SJSA1 (cell line): ENCODE data around the gene NABP2. TPM values are rescaled to one million over a fixed set of nuclear protein-coding genes. Genes with fewer than 3 reads are reported as not detected.
A peak's percentile ranks its signal among the peaks of the same experiment; 100 is the strongest.

ENCODE experiments used
- DNase-seq, 2 experiments: peaks; one replicate each; pipeline ENCODE4 v3.0.0-alpha.2; 2015 to 2020; ENCODE audit warnings: low spot score in 2 of 2, low read depth in 1 of 2
- H3K27ac ChIP-seq: fragments of 250-450 bp; sonication (Bioruptor Pico); 2 replicates; pipeline ENCODE4 v1.5.1; 2020; ENCODE audit warnings: mild to moderate bottlenecking, moderate library complexity
- H3K27me3 ChIP-seq: fragments of 250-450 bp; sonication (Bioruptor Pico); replicated peaks from 2 replicates; pipeline ENCODE4 v1.5.1; 2020; ENCODE audit warnings: mild to moderate bottlenecking, moderate library complexity
- H3K36me3 ChIP-seq: fragments of 250-450 bp; sonication (Bioruptor Pico); 2 replicates; pipeline ENCODE4 v1.5.1; 2020; ENCODE audit warnings: mild to moderate bottlenecking
- H3K4me1 ChIP-seq: fragments of 250-450 bp; sonication (Bioruptor Pico); replicated peaks from 2 replicates; pipeline ENCODE4 v1.6.1; 2021; ENCODE audit warnings: mild to moderate bottlenecking
- H3K4me3 ChIP-seq: fragments of 250-450 bp; sonication (Bioruptor Pico); 2 replicates; pipeline ENCODE4 v1.5.1; 2020; ENCODE audit warnings: mild to moderate bottlenecking
- H3K9me3 ChIP-seq: fragments of 250-450 bp; sonication (Bioruptor Pico); replicated peaks from 2 replicates; pipeline ENCODE4 v1.5.1; 2020; ENCODE audit warnings: mild to moderate bottlenecking
- total RNA-seq: library from RNA; depleted of rRNA; stranded (reverse); fragments of >200 nt; shearing (Covaris generic); gene quantifications from 2 replicates; pipeline ENCODE4 v1.2.3, GENCODE V29; 2014

Gene NABP2
- total RNA-seq, 1 experiment from 2014 or later, result 55.7 TPM

GRCh38 chr12:56221757-56222530 lies 2.2 kb upstream of the NABP2 start, which contains the start of gene RNF41:
TSS of gene RNF41 (minus strand) at chr12:56221922. CDS start at chr12:56214047, 7,875 bp downstream.
- Histone ChIP-seq H3K4me1 (peaks cover 20% of the 10 kb centered on the region), H3K36me3 (no peaks in the 10 kb centered on the region; the same call in none of the 2 replicates)
- peak; percentile 96 for DNase-seq

GRCh38 chr12:56222531-56222895 lies 1.6 kb upstream of the NABP2 start:
- no peak for DNase-seq
- Histone ChIP-seq H3K27ac (peak overlapping the region; percentile 77), H3K4me3 (peak overlapping the region; percentile 56), H3K4me1 (peaks cover 20% of the 10 kb centered on the region), H3K27me3 (no peaks in the 10 kb centered on the region), H3K9me3 (no peaks in the 10 kb centered on the region), H3K36me3 (no peaks in the 10 kb centered on the region; the same call in none of the 2 replicates)

More at GRCh38 chr12:56221757-56222530, 2.2 kb upstream of the NABP2 start, which contains the start of gene RNF41:
- no peaks in the 10 kb centered on the region for H3K9me3 ChIP-seq
- peak within 1 kb of the TSS; percentile 77 for H3K27ac ChIP-seq
- H3K27me3 ChIP-seq, result no peaks in the 10 kb centered on the region
- peak within 1 kb of the TSS; percentile 56 for H3K4me3 ChIP-seq

- peaks cover 20% of the 10 kb centered on the region for H3K4me1 ChIP-seq
- no peak for DNase-seq
- H3K4me3 ChIP-seq, result peak overlapping the region; percentile 48
- no peaks in the 10 kb centered on the region for H3K9me3 ChIP-seq
- H3K27ac ChIP-seq, result peak overlapping the region; percentile 32
- no peaks in the 10 kb centered on the region; the same call in none of the 2 replicates for H3K36me3 ChIP-seq
- H3K27me3 ChIP-seq, result no peaks in the 10 kb centered on the region
These were observed 506 bp upstream of the NABP2 start for GRCh38 chr12:56223571-56224101.

DNA sequence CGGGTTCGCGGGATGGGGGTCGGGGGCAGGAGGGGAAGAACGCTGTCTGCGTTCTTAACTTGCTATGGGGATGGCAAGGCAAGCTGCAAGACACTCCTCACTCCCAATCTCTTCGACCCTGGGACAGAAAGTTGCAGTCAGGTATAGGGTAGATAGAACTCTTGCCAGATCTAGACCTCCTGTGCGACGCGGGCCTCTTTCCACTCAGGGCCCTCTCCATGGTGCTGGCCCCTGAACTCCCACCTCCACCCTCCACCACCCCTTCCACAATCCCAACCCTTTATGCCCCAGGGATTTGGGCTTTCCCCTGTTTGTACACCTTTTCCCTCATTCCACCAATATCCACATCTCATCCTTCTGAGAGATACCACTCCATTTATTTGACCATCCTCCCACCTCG lies 812 bp downstream of the NABP2 start:
- Histone ChIP-seq H3K4me3 (peak overlapping the region; percentile 48), H3K27ac (no peak overlapping the region), H3K9me3 (no peaks in the 10 kb centered on the region), H3K27me3 (no peaks in the 10 kb centered on the region), H3K36me3 (no peaks in the 10 kb centered on the region; the same call in none of the 2 replicates), H3K4me1 (peaks cover 20% of the 10 kb centered on the region)
- no peak for DNase-seq

DNA sequence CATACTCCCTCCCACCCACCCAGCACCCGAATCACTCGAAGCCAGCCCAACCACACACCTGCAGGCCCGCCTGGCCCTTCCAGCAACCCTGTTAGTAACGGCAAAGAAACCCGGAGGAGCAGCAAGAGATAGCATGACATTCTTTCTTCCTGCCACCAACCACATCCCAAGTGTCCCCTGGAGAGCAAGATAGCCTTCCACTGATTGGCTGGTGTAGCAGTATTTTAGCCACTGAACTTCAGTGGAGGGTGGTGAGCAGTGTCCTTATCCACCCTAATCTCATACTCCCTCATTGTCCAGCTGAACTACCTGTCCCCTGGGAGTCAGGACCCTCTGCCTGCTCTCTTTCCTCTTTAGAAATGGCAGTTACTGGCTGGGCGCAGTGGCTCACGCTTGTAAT lies 4.9 kb downstream of the NABP2 start:
- Histone ChIP-seq H3K27me3 (no peaks in the 10 kb centered on the region), H3K9me3 (no peaks in the 10 kb centered on the region), H3K4me1 (no peaks in the 10 kb centered on the region; the same call in 1 of the 2 replicates), H3K27ac (no peak overlapping the region), H3K36me3 (no peaks in the 10 kb centered on the region), H3K4me3 (no peak overlapping the region)
- no peak for DNase-seq

- Histone ChIP-seq H3K9me3 (no peaks in the 10 kb centered on the region), H3K4me1 (no peaks in the 10 kb centered on the region; the same call in 1 of the 2 replicates), H3K36me3 (no peaks in the 10 kb centered on the region), H3K27ac (no peak within 1 kb of the TSS), H3K27me3 (no peaks in the 10 kb centered on the region), H3K4me3 (no peak within 1 kb of the TSS)
- no peak for DNase-seq
These were observed 5.8 kb downstream of the NABP2 start, which contains the start of gene SLC39A5 for GRCh38 chr12:56229916-56230431. TSS of gene SLC39A5 (plus strand) at chr12:56230051. CDS start at chr12:56231275, 1,224 bp downstream.

DNA sequence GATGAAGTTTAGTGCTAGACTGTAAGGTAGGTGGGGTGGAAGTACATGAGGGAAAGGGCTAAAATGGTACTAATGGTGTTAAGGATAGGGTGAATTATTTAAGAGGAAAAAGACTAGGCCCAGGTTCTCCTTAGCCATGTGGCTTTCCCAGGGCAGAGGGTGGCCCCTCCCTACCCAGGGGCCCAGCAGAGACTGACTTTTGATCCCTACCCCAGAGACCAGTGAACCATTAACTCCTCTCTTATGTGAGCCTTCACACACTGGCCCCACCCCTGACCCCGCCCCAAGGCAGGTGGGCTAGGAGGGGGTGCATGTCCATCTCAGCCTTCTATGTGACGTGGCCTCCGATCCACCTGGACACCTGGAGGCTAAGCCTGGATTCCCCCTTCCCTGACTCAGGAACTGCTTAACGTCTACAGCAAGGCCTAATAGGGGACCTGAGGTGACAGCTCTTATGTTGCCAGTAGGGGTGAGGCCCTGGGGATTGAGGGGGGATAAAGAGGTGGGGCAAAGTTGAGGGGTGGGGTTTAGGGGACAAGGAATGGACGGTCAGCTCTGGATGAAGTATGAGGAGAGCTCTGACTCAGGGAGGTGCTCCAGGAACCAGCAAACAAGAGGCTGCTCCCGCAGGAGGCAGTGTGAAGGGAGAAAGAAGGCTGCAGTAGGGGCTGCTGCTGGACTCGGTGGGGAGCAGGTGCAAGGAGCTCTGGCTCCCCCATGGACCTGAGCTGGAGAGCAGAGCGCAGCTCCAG lies 6.5 kb downstream of the NABP2 start:
- Histone ChIP-seq H3K36me3 (no peaks in the 10 kb centered on the region), H3K9me3 (no peaks in the 10 kb centered on the region), H3K27me3 (no peaks in the 10 kb centered on the region), H3K4me3 (no peak overlapping the region), H3K27ac (no peak overlapping the region), H3K4me1 (no peaks in the 10 kb centered on the region)
- no peak for DNase-seq

GRCh38 chr12:56231184-56231582 lies 7.0 kb downstream of the NABP2 start:
- no peak for DNase-seq
- H3K4me1 ChIP-seq, result no peaks in the 10 kb centered on the region

GRCh38 chr12:56234746-56235436 lies 10.7 kb downstream of the NABP2 start:
- H3K36me3 ChIP-seq, result peaks cover 36% of the 10 kb centered on the region
- DNase-seq, result no peak
- H3K27me3 ChIP-seq, result no peaks in the 10 kb centered on the region
- no peak overlapping the region for H3K27ac ChIP-seq
- no peaks in the 10 kb centered on the region for H3K9me3 ChIP-seq
- H3K4me3 ChIP-seq, result no peak overlapping the region
- H3K4me1 ChIP-seq, result no peaks in the 10 kb centered on the region

More at GRCh38 chr12:56231184-56231582, 7.0 kb downstream of the NABP2 start:
- Histone ChIP-seq H3K27ac (no peak overlapping the region), H3K27me3 (no peaks in the 10 kb centered on the region), H3K9me3 (no peaks in the 10 kb centered on the region), H3K4me3 (no peak overlapping the region), H3K36me3 (peaks cover 3% of the 10 kb centered on the region)

DNA sequence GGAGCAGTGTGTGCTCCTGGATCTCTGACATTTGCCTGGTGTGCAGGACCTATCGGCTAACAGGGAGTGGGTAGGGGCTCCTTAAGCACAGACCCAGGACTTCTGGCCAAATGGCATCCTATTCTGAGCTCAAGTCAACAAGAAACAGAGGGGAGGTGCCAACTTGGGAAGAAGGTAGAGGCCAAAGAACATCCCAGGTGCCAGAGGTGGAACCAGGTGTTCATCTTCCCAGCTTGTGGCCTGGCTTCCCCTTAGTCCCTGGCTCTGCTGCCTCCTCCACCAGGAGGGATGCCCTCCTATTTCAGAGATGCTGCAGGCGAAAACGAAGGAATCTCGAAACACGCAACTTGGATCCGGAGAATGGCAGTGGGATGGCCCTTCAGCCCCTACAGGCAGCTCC lies 11.9 kb downstream of the NABP2 start:
- H3K9me3 ChIP-seq, result no peaks in the 10 kb centered on the region
- H3K4me1 ChIP-seq, result no peaks in the 10 kb centered on the region
- H3K4me3 ChIP-seq, result no peak overlapping the region
- no peaks in the 10 kb centered on the region for H3K27me3 ChIP-seq
- no peak overlapping the region for H3K27ac ChIP-seq
- H3K36me3 ChIP-seq, result peaks cover 46% of the 10 kb centered on the region
- no peak for DNase-seq

DNA sequence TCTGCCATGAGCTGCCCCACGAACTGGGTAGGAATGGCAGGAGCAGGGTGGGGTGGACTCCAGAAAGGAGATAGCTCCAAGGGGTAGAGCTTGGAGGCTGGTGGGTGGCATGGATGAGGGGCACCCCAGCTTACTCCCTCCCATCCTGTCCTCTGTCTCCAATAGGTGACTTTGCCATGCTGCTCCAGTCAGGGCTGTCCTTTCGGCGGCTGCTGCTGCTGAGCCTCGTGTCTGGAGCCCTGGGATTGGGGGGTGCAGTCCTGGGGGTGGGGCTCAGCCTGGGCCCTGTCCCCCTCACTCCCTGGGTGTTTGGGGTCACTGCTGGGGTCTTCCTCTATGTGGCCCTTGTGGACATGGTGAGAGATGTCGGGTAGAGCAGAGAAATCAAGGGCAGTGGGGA lies 12.8 kb downstream of the NABP2 start:
- peaks cover 55% of the 10 kb centered on the region for H3K36me3 ChIP-seq

DNA sequence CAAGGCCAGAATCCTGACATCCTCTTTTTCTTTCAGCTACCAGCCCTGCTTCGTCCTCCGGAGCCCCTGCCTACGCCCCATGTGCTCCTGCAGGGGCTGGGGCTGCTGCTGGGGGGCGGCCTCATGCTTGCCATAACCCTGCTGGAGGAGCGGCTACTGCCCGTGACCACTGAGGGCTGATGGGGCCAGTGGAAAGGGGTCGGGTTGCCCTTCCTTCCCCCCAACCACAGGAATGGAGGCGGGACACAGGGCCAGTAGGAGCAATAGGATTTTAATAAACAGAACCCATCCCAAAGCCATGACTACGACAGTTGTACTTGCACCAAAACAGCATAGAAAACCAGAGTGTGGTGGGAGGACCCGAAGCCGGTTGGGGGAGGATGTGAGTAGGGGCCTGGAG lies 13.4 kb downstream of the NABP2 start:
- H3K27me3 ChIP-seq, result no peaks in the 10 kb centered on the region
- peaks cover 60% of the 10 kb centered on the region for H3K36me3 ChIP-seq
- no peak overlapping the region for H3K27ac ChIP-seq
- no peaks in the 10 kb centered on the region for H3K4me1 ChIP-seq
- no peak overlapping the region for H3K4me3 ChIP-seq
- DNase-seq, result no peak
- no peaks in the 10 kb centered on the region for H3K9me3 ChIP-seq

More for the DNA sequence above, 12.8 kb downstream of the NABP2 start:
- no peak for DNase-seq
- H3K4me1 ChIP-seq, result no peaks in the 10 kb centered on the region
- no peak overlapping the region for H3K4me3 ChIP-seq
- H3K27ac ChIP-seq, result no peak overlapping the region
- H3K27me3 ChIP-seq, result no peaks in the 10 kb centered on the region
- no peaks in the 10 kb centered on the region for H3K9me3 ChIP-seq
